ENCODE data around the gene BGLAP. TPM values are rescaled to one million over a fixed set of nuclear protein-coding genes. Genes with fewer than 3 reads are reported as not detected.

BGLAP gene
- total RNA-seq, 1 donor from 2014 or later: not detected

GRCh38 chr1:156226782-156227181 is 15.2 kb upstream of the BGLAP start:
- peaks cover 14% of the 10 kb centered on the region for H3K4me1 Mint-ChIP-seq (ENCODE audit: low read depth)
- H3K27me3 Mint-ChIP-seq (ENCODE audit: low read depth): no peaks in the 10 kb centered on the region
- no peak overlapping the region for H3K4me3 Mint-ChIP-seq (ENCODE audit: unreplicated experiment)
- TF ChIP-seq CTCF (IDR thresholded peaks at IDR 0.05): no peak
- H3K36me3 Mint-ChIP-seq (ENCODE audit: low read depth): peaks cover 14% of the 10 kb centered on the region
- H3K27ac Mint-ChIP-seq (ENCODE audit: unreplicated experiment): no peak overlapping the region
- no peaks in the 10 kb centered on the region for H3K9me3 Mint-ChIP-seq (ENCODE audit: low read depth)
- DNase-seq (ENCODE audit: low spot score): no peak

GRCh38 chr1:156228501-156228900 is 13.5 kb upstream of the BGLAP start:
- Mint-ChIP-seq H3K36me3 (ENCODE audit: low read depth) (peaks cover 7% of the 10 kb centered on the region), H3K9me3 (ENCODE audit: low read depth) (no peaks in the 10 kb centered on the region), H3K27ac (ENCODE audit: unreplicated experiment) (no peak overlapping the region), H3K27me3 (ENCODE audit: low read depth) (no peaks in the 10 kb centered on the region), H3K4me1 (ENCODE audit: low read depth) (peaks cover 9% of the 10 kb centered on the region), H3K4me3 (ENCODE audit: unreplicated experiment) (no peak overlapping the region)
- no peak for TF ChIP-seq CTCF (IDR thresholded peaks at IDR 0.05)
- DNase-seq (ENCODE audit: low spot score): no peak

- H3K4me1 Mint-ChIP-seq (ENCODE audit: low read depth): peaks cover 11% of the 10 kb centered on the region
- DNase-seq (ENCODE audit: low spot score): no peak
- H3K36me3 Mint-ChIP-seq (ENCODE audit: low read depth): peaks cover 7% of the 10 kb centered on the region
- H3K27me3 Mint-ChIP-seq (ENCODE audit: low read depth): no peaks in the 10 kb centered on the region
- no peak for TF ChIP-seq CTCF (IDR thresholded peaks at IDR 0.05)
- no peak overlapping the region for H3K27ac Mint-ChIP-seq (ENCODE audit: unreplicated experiment)
- H3K9me3 Mint-ChIP-seq (ENCODE audit: low read depth): no peaks in the 10 kb centered on the region
- no peak overlapping the region for H3K4me3 Mint-ChIP-seq (ENCODE audit: unreplicated experiment)
Observed at GRCh38 chr1:156229809-156230472, 12.0 kb upstream of the BGLAP start.

- no peak for DNase-seq (ENCODE audit: low spot score)
- H3K36me3 Mint-ChIP-seq (ENCODE audit: low read depth): peaks cover 7% of the 10 kb centered on the region
- H3K9me3 Mint-ChIP-seq (ENCODE audit: low read depth): no peaks in the 10 kb centered on the region
- H3K4me3 Mint-ChIP-seq (ENCODE audit: unreplicated experiment): no peak overlapping the region
- no peak overlapping the region for H3K27ac Mint-ChIP-seq (ENCODE audit: unreplicated experiment)
- no peak for TF ChIP-seq CTCF (IDR thresholded peaks at IDR 0.05)
- H3K27me3 Mint-ChIP-seq (ENCODE audit: low read depth): no peaks in the 10 kb centered on the region
- H3K4me1 Mint-ChIP-seq (ENCODE audit: low read depth): peaks cover 8% of the 10 kb centered on the region
Observed at GRCh38 chr1:156230473-156230837, 11.5 kb upstream of the BGLAP start.

GRCh38 chr1:156232201-156232894 is 9.6 kb upstream of the BGLAP start:
- no peak overlapping the region for H3K4me3 Mint-ChIP-seq (ENCODE audit: unreplicated experiment)
- no peaks in the 10 kb centered on the region for H3K27me3 Mint-ChIP-seq (ENCODE audit: low read depth)
- TF ChIP-seq CTCF (IDR thresholded peaks at IDR 0.05): no peak
- peaks cover 18% of the 10 kb centered on the region for H3K36me3 Mint-ChIP-seq (ENCODE audit: low read depth)
- no peaks in the 10 kb centered on the region for H3K9me3 Mint-ChIP-seq (ENCODE audit: low read depth)
- no peak overlapping the region for H3K27ac Mint-ChIP-seq (ENCODE audit: unreplicated experiment)
- H3K4me1 Mint-ChIP-seq (ENCODE audit: low read depth): peaks cover 7% of the 10 kb centered on the region
- no peak for DNase-seq (ENCODE audit: low spot score)

Data from chondrocyte (in vitro differentiated cells).